ENCODE measurements around the gene RPAP3. TPM values are rescaled to one million over a fixed set of nuclear protein-coding genes. Genes with fewer than 3 reads are reported as not detected.

RPAP3 gene
- total RNA-seq, 1 experiment from 2014 or later: 48.9 TPM

- no peak overlapping the region for H4K91ac ChIP-seq (ENCODE audit: insufficient read length, low read depth, low read length)
- H3K18ac ChIP-seq (ENCODE audit: insufficient read length, low read depth, low read length): no peak overlapping the region
- H3K79me1 ChIP-seq (ENCODE audit: insufficient read depth, low read depth, low read length, poor library complexity, severe bottlenecking): no peaks in the 10 kb centered on the region
- H3K23me2 ChIP-seq (ENCODE audit: insufficient read length, low read depth, low read length, poor library complexity, severe bottlenecking): no peaks in the 10 kb centered on the region
- Mint-ChIP-seq H3K9me3 (no peaks in the 10 kb centered on the region), H3K4me1 (peaks cover 21 to 37% of the 10 kb centered on the region in 2 experiments), H3K27ac (no peak overlapping the region), H3K4me3 (no peak overlapping the region; a peak in 1 of 5 replicates), H3K27me3 (ENCODE audit: low read depth) (peaks cover 5% of the 10 kb centered on the region), H3K36me3 (ENCODE audit: insufficient read depth in 1 of 3, low read depth in 3 of 3) (no peaks in the 10 kb centered on the region; a peak in 1 of 7 replicates)
- no peak overlapping the region for H2BK15ac ChIP-seq (ENCODE audit: low read depth, low read length)
- TF ChIP-seq CTCF (conservative IDR thresholded peaks at IDR 0.05): no peak
- no peak overlapping the region for H3K23ac ChIP-seq (ENCODE audit: insufficient read length, low read depth, low read length)
- no peak overlapping the region for H2BK5ac ChIP-seq (ENCODE audit: insufficient read length, low read length)
- H3K79me2 ChIP-seq (ENCODE audit: insufficient read depth, low read length): no peaks in the 10 kb centered on the region
- H4K5ac ChIP-seq (ENCODE audit: insufficient read length, low read depth, low read length): no peak overlapping the region
- no peak overlapping the region for H3K27ac ChIP-seq (ENCODE audit: insufficient read length, low read depth, low read length)
- no peak overlapping the region for H3T11ph ChIP-seq (ENCODE audit: low read length)
- DNase-seq: peak; percentile 36
- H3K14ac ChIP-seq (ENCODE audit: insufficient read depth, low read length): no peak overlapping the region; the same call in 1 of the 2 replicates
- no peak overlapping the region for H2AFZ ChIP-seq (ENCODE audit: low read length)
- no CpG with 5 or more reads among the region's 19 CpGs for WGBS (ENCODE audit: extremely low coverage, insufficient read length, low lambda C conversion rate)
- H2BK20ac ChIP-seq (ENCODE audit: low read depth, low read length, poor library complexity, severe bottlenecking): no peak overlapping the region
- no peak overlapping the region for H3K4me2 ChIP-seq (ENCODE audit: insufficient read depth, insufficient read length, low read length)
- no peaks in the 10 kb centered on the region for H4K20me1 ChIP-seq (ENCODE audit: control insufficient read depth, insufficient read depth, insufficient read length)
- H3K9ac ChIP-seq (ENCODE audit: extremely low read depth, insufficient read length, low read length): no peak overlapping the region
- H2BK12ac ChIP-seq (ENCODE audit: insufficient read length, low read depth, low read length): no peak overlapping the region
- peaks cover 3% of the 10 kb centered on the region; the same call in 1 of the 2 replicates for H3K4me1 ChIP-seq (ENCODE audit: insufficient read depth, low read length)
- no peaks in the 10 kb centered on the region for H3K27me3 ChIP-seq (ENCODE audit: insufficient read depth, low read length)
- H3K56ac ChIP-seq (ENCODE audit: insufficient read length, low read depth, low read length): no peak overlapping the region
- no peak overlapping the region for H3K4ac ChIP-seq (ENCODE audit: low read depth, low read length)
- H4K8ac ChIP-seq (replicated peaks; ENCODE audit: insufficient read length, low read depth, low read length): no peak overlapping the region
- no peaks in the 10 kb centered on the region for H3K9me3 ChIP-seq (ENCODE audit: control insufficient read depth, low read depth, low read length)
- no peak overlapping the region for H2AK5ac ChIP-seq (ENCODE audit: insufficient read length, low read length)
- H2BK120ac ChIP-seq (ENCODE audit: low read depth, low read length, poor library complexity, severe bottlenecking): no peak overlapping the region
Measured at GRCh38 chr12:47736877-47737676, 31.2 kb upstream of the RPAP3 start.

Measured in H9 (cell line).